MM.1S (cell line): ENCODE data around the gene PPP1R13B.

ENCODE experiments used
- DNase-seq: peaks from one replicate; pipeline ENCODE4 v3.0.0-alpha.2; 2015
- H2AFZ ChIP-seq: fragments of 300-600 bp; sonication (generic); 2 replicates; pipeline ENCODE4 v1.6.0; 2016; ENCODE audit warnings: antibody characterized with exemption, low read length
- H3F3A ChIP-seq: fragments of 300-600 bp; sonication (generic); 2 replicates; pipeline ENCODE4 v1.6.1; 2016; ENCODE audit warnings: mild to moderate bottlenecking, antibody characterized with exemption, low read length, moderate library complexity, mixed read lengths; ENCODE audit not compliant: insufficient read depth
- H3K27ac ChIP-seq: fragments of 300-600 bp; sonication (generic); 2 replicates; pipeline ENCODE4 v1.5.1; 2016; ENCODE audit warnings: mild to moderate bottlenecking, low read length
- H3K27me3 ChIP-seq: fragments of 300-600 bp; sonication (generic); replicated peaks from 2 replicates; pipeline ENCODE4 v1.6.0; 2016; ENCODE audit warnings: low read length; ENCODE audit not compliant: insufficient read depth
- H3K36me3 ChIP-seq: fragments of 300-600 bp; sonication (generic); replicated peaks from 2 replicates; pipeline ENCODE4 v1.6.1; 2016; ENCODE audit warnings: mild to moderate bottlenecking, low read length, mixed read lengths; ENCODE audit not compliant: insufficient read depth
- H3K4me1 ChIP-seq: fragments of 300-600 bp; sonication (generic); 2 replicates; pipeline ENCODE4 v1.6.1; 2016; ENCODE audit warnings: low read length, mixed read lengths
- H3K4me2 ChIP-seq: fragments of 300-600 bp; sonication (generic); 2 replicates; pipeline ENCODE4 v1.6.0; 2016; ENCODE audit warnings: low read depth, low read length
- H3K4me3 ChIP-seq: fragments of 300-600 bp; sonication (generic); 2 replicates; pipeline ENCODE4 v1.5.1; 2016; ENCODE audit warnings: low read length, mixed read lengths
- H3K79me2 ChIP-seq: fragments of 300-600 bp; sonication (generic); 2 replicates; pipeline ENCODE4 v1.6.1; 2016; ENCODE audit warnings: mixed run types, low read length, mixed read lengths
- H3K9ac ChIP-seq: fragments of 300-600 bp; sonication (generic); 2 replicates; pipeline ENCODE4 v1.6.1; 2016; ENCODE audit warnings: low read length, mixed read lengths
- H3K9me2 ChIP-seq: fragments of 300-600 bp; sonication (generic); replicated peaks from 2 replicates; pipeline ENCODE4 v1.6.1; 2016; ENCODE audit warnings: mild to moderate bottlenecking, low read length, mixed read lengths; ENCODE audit not compliant: insufficient read depth
- H3K9me3 ChIP-seq: fragments of 300-600 bp; sonication (generic); replicated peaks from 2 replicates; pipeline ENCODE4 v1.6.1; 2016; ENCODE audit warnings: mild to moderate bottlenecking, low read length, mixed read lengths; ENCODE audit not compliant: insufficient read depth
- H4K20me1 ChIP-seq: fragments of 300-600 bp; sonication (generic); 2 replicates; pipeline ENCODE4 v1.6.1; 2016; ENCODE audit warnings: mild to moderate bottlenecking, low read length, moderate library complexity, mixed read lengths; ENCODE audit not compliant: insufficient read depth
- CTCF ChIP-seq: fragments of 300-600 bp; sonication (generic); IDR thresholded peaks from 2 replicates; pipeline ENCODE4 v1.5.1; 2016; ENCODE audit warnings: antibody characterized with exemption, low read length, mixed read lengths
- EZH2 ChIP-seq: fragments of 300-600 bp; sonication (generic); optimal IDR thresholded peaks from 2 replicates; pipeline ENCODE3; 2017; ENCODE audit warnings: low read depth, mild to moderate bottlenecking, antibody characterized with exemption, low read length, mixed read lengths
- EZH2phosphoT487 ChIP-seq: fragments of 300-600 bp; sonication (generic); IDR thresholded peaks from 2 replicates; pipeline ENCODE4 v1.6.1; 2018; ENCODE audit warnings: antibody characterized with exemption, low read length

The PPP1R13B gene

GRCh38 chr14:103698380-103699260 is 148.8 kb downstream of the PPP1R13B start:
- Histone ChIP-seq H4K20me1 (no peaks in the 10 kb centered on the region), H3F3A (no peaks in the 10 kb centered on the region), H3K27me3 (no peaks in the 10 kb centered on the region), H3K27ac (no peak overlapping the region), H3K9ac (no peak overlapping the region), H3K4me2 (no peak overlapping the region), H3K9me2 (no peaks in the 10 kb centered on the region), H3K9me3 (no peaks in the 10 kb centered on the region), H2AFZ (no peak overlapping the region), H3K4me1 (no peaks in the 10 kb centered on the region), H3K36me3 (no peaks in the 10 kb centered on the region), H3K4me3 (no peak overlapping the region), H3K79me2 (no peaks in the 10 kb centered on the region)
- no peak for DNase-seq
- TF ChIP-seq EZH2 (no peak), CTCF (no peak), EZH2phosphoT487 (no peak)

- H3K27ac ChIP-seq: no peak overlapping the region
- DNase-seq: no peak
Measured at GRCh38 chr14:103697603-103698379, 149.6 kb downstream of the PPP1R13B start.

GRCh38 chr14:103697206-103697602 is 150.2 kb downstream of the PPP1R13B start:
- Histone ChIP-seq H3K4me3 (no peak overlapping the region), H3K9ac (no peak overlapping the region), H3F3A (no peaks in the 10 kb centered on the region), H2AFZ (no peak overlapping the region), H3K27ac (no peak overlapping the region), H3K36me3 (no peaks in the 10 kb centered on the region), H3K9me2 (no peaks in the 10 kb centered on the region), H4K20me1 (no peaks in the 10 kb centered on the region), H3K79me2 (no peaks in the 10 kb centered on the region), H3K9me3 (no peaks in the 10 kb centered on the region), H3K27me3 (no peaks in the 10 kb centered on the region), H3K4me1 (no peaks in the 10 kb centered on the region), H3K4me2 (no peak overlapping the region)
- TF ChIP-seq EZH2phosphoT487 (no peak), EZH2 (no peak), CTCF (no peak)
- no peak for DNase-seq

More at GRCh38 chr14:103697603-103698379, 149.6 kb downstream of the PPP1R13B start:
- Histone ChIP-seq H3K4me2 (no peak overlapping the region), H3K9me3 (no peaks in the 10 kb centered on the region), H2AFZ (no peak overlapping the region), H4K20me1 (no peaks in the 10 kb centered on the region), H3F3A (no peaks in the 10 kb centered on the region), H3K4me3 (no peak overlapping the region), H3K79me2 (no peaks in the 10 kb centered on the region), H3K27me3 (no peaks in the 10 kb centered on the region), H3K36me3 (no peaks in the 10 kb centered on the region), H3K9me2 (no peaks in the 10 kb centered on the region), H3K4me1 (no peaks in the 10 kb centered on the region), H3K9ac (no peak overlapping the region)
- TF ChIP-seq EZH2phosphoT487 (no peak), CTCF (no peak), EZH2 (no peak)
